A673 (cell line): ENCODE results near the gene PPP2R5A. TPM values are rescaled to one million over a fixed set of nuclear protein-coding genes. Genes with fewer than 3 reads are reported as not detected.

Source experiments
- Bru-seq: library from RNA; stranded (reverse); fragments of 400-500 nt; gene quantifications from one replicate; lab custom pipeline; 2021; lab: Mats Ljungman, UMichigan
- BruChase-seq, 2 experiments: library from RNA; stranded (reverse); fragments of 400-500 nt; gene quantifications; one replicate each; lab custom pipeline; 2021; lab: Mats Ljungman, UMichigan
- BruUV-seq: library from RNA; stranded (reverse); fragments of 400-500 nt; replicated peaks from 2 replicates; lab custom pipeline; 2021; lab: Mats Ljungman, UMichigan
- CTCF ChIA-PET: fragments of 300-600 bp; sonication (Branson Sonifier 250); formaldehyde crosslinking; loops from one replicate; lab custom pipeline; 2022; ENCODE audit warnings: antibody characterized with exemption; lab: Charles Lee
- POLR2A ChIA-PET: fragments of 300-600 bp; sonication (Branson Sonifier 250); formaldehyde crosslinking; loops from one replicate; lab custom pipeline; 2022; ENCODE audit warnings: antibody characterized with exemption; ENCODE audit not compliant: low non-redundant PET; lab: Charles Lee
- DNase-seq: peaks from one replicate; pipeline ENCODE4 v3.0.0-alpha.2; 2015; ENCODE audit warnings: low spot score
- H3K27ac ChIP-seq: fragments of 200-600 bp; sonication (generic); 2 replicates; pipeline ENCODE4 v1.5.1; 2016; ENCODE audit warnings: mixed run types, low read depth, mild to moderate bottlenecking, mixed read lengths, antibody characterized with exemption, low read length; ENCODE audit not compliant: poor library complexity, severe bottlenecking
- H3K27me3 ChIP-seq: fragments of 200-600 bp; sonication (generic); replicated peaks from 2 replicates; pipeline ENCODE4 v1.6.1; 2017; ENCODE audit warnings: mixed run types, low read depth, mild to moderate bottlenecking, mixed read lengths, antibody characterized with exemption, low read length; ENCODE audit not compliant: insufficient read depth, poor library complexity
- H3K36me3 ChIP-seq: fragments of 200-600 bp; sonication (generic); 2 replicates; pipeline ENCODE4 v1.6.1; 2016; ENCODE audit warnings: mixed run types, mild to moderate bottlenecking, mixed read lengths, antibody characterized with exemption, low read length; ENCODE audit not compliant: insufficient read depth, poor library complexity, severe bottlenecking
- H3K4me1 ChIP-seq: fragments of 200-600 bp; sonication (generic); 2 replicates; pipeline ENCODE4 v1.6.1; 2017; ENCODE audit warnings: mixed run types, mild to moderate bottlenecking, mixed read lengths, antibody characterized with exemption, low read length; ENCODE audit not compliant: insufficient read depth, poor library complexity, severe bottlenecking
- H3K4me3 ChIP-seq: fragments of 200-600 bp; sonication (generic); 2 replicates; pipeline ENCODE4 v1.5.1; 2016; ENCODE audit warnings: low read depth, mixed run types, mild to moderate bottlenecking, mixed read lengths, low read length; ENCODE audit not compliant: poor library complexity, severe bottlenecking
- H3K9me3 ChIP-seq: fragments of 200-600 bp; sonication (generic); 2 replicates; pipeline ENCODE4 v1.6.1; 2016; ENCODE audit warnings: mixed run types, low read depth, mild to moderate bottlenecking, mixed read lengths, antibody characterized with exemption, low read length; ENCODE audit not compliant: poor library complexity, severe bottlenecking
- CTCF ChIP-seq: fragments of 300-800, 200-600 bp; sonication (generic); conservative IDR thresholded peaks from 2 replicates; pipeline ENCODE4 v1.5.1; 2017; ENCODE audit warnings: low read depth, mild to moderate bottlenecking, antibody characterized with exemption, low read length, moderate library complexity, mixed read lengths
- EZH2 ChIP-seq: fragments of 200-600 bp; sonication (generic); IDR thresholded peaks from 2 replicates; pipeline ENCODE4 v1.6.1; 2017; ENCODE audit warnings: borderline replicate concordance, low read depth, mild to moderate bottlenecking, mixed read lengths, antibody characterized with exemption, low read length; ENCODE audit not compliant: poor library complexity, severe bottlenecking
- intact Hi-C: fragments of 100-400 bp; cut with micrococcal nuclease; formaldehyde crosslinking; loops from one replicate; pipeline ENCODE4 v1.10.0; 2022; ENCODE audit not compliant: unreplicated experiment
- long read RNA-seq: library from polyadenylated mRNA; stranded (forward); transcript quantifications from one replicate; pipeline ENCODE4 v2.0.0, GENCODE V29; 2022
- total RNA-seq: library from RNA; stranded (reverse); gene quantifications from 2 replicates; pipeline ENCODE4 v1.2.3, GENCODE V29; 2021

The PPP2R5A gene
- total RNA-seq (13.9 and 16.7 TPM in 2 replicates), Bru-seq, nascent RNA (percentile 69 among the genes with signal in this experiment), BruChase-seq, experiment 1, labeled RNA remaining after a 2-hour chase (percentile 68 among the genes with signal in this experiment), BruChase-seq, experiment 2, labeled RNA remaining after a 6-hour chase (percentile 69 among the genes with signal in this experiment)
- long read RNA-seq, transcript PPP2R5A-201 (13 exons, 3,128 nt): major isoform, 20 of 23 reads
- long read RNA-seq, partial matches to known transcripts: 0 of 23 reads
- long read RNA-seq, other reads (novel, unspliced or antisense): 3 of 23 reads

- ChIA-PET POLR2A (no interaction called here), CTCF (no interaction called here)
- Histone ChIP-seq H3K4me3 (peak within 1 kb of the TSS; percentile 93), H3K27me3 (no peaks in the 10 kb centered on the region), H3K9me3 (no peaks in the 10 kb centered on the region), H3K4me1 (peaks cover 14% of the 10 kb centered on the region), H3K27ac (peak within 1 kb of the TSS; percentile 87), H3K36me3 (no peaks in the 10 kb centered on the region)
- intact Hi-C loops: loop anchor here (5.0 kb wide), 1 partner anchor 608 kb away; the partner anchor contains the start of gene NEK2
- no peak for TF ChIP-seq EZH2
- peak; percentile 33 for TF ChIP-seq CTCF
- no TSS peak for BruUV-seq
- peak; percentile 99 for DNase-seq
These were observed at the start of gene PPP2R5A for GRCh38 chr1:212284744-212285684. PPP2R5A (plus strand) TSS chr1:212285410; CDS start chr1:212286111, 701 bp downstream.

- CTCF ChIA-PET: no interaction called here
- intact Hi-C loops: no loop called here
- no peaks in the 10 kb centered on the region for H3K9me3 ChIP-seq
- no peak for TF ChIP-seq CTCF
- no peak for TF ChIP-seq EZH2
- no peak for DNase-seq
- no peaks in the 10 kb centered on the region for H3K4me1 ChIP-seq
- no peak overlapping the region for H3K27ac ChIP-seq
- H3K27me3 ChIP-seq: no peaks in the 10 kb centered on the region
- no TSS peak for BruUV-seq
- POLR2A ChIA-PET: no interaction called here
- H3K36me3 ChIP-seq: no peaks in the 10 kb centered on the region
- H3K4me3 ChIP-seq: no peak overlapping the region
These were observed 49.4 kb upstream of the PPP2R5A start for GRCh38 chr1:212235857-212236256.

- no peaks in the 10 kb centered on the region for H3K36me3 ChIP-seq
- DNase-seq: no peak
- no peaks in the 10 kb centered on the region for H3K9me3 ChIP-seq
- no peaks in the 10 kb centered on the region for H3K27me3 ChIP-seq
- no peaks in the 10 kb centered on the region for H3K4me1 ChIP-seq
- no TSS peak for BruUV-seq
- no peak overlapping the region for H3K4me3 ChIP-seq
- H3K27ac ChIP-seq: no peak overlapping the region
- ChIA-PET POLR2A (no interaction called here), CTCF (no interaction called here)
- intact Hi-C loops: no loop called here
- no peak for TF ChIP-seq EZH2
- no peak for TF ChIP-seq CTCF
These were observed 48.5 kb upstream of the PPP2R5A start for GRCh38 chr1:212236664-212237220.
